Measurements from ENCODE around the gene CMSS1. TPM values are rescaled to one million over a fixed set of nuclear protein-coding genes. Genes with fewer than 3 reads are reported as not detected.

The CMSS1 gene
- total RNA-seq, 5 donors from 2014 or later (not counting 1 experiment from before 2014, with no cell fraction given): 16.2 to 22.0 (median 18.3) TPM

GRCh38 chr3:99843590-99844258 lies 26.1 kb downstream of the CMSS1 start:
- Histone ChIP-seq H3K27me3 (replicated peaks in 1 of 2; ENCODE audit: control insufficient read depth in 2 of 2, extremely low read depth in 1 of 2, insufficient read depth in 2 of 2, low read length in 1 of 2) (no peaks in the 10 kb centered on the region), H3K4me1 (ENCODE audit: control insufficient read depth in 1 of 2, extremely low read depth in 1 of 2, insufficient read depth in 2 of 2, low read length in 2 of 2) (no peaks in the 10 kb centered on the region), H3K4me3 (ENCODE audit: control insufficient read depth in 1 of 2, extremely low read depth in 1 of 2, low read length in 1 of 2) (no peak overlapping the region), H3K9me3 (no peaks in the 10 kb centered on the region), H3K27ac (ENCODE audit: low read length) (no peak overlapping the region), H3K36me3 (ENCODE audit: control insufficient read depth in 2 of 2, extremely low read depth in 1 of 2, insufficient read depth in 1 of 2, low read length in 1 of 2) (peaks cover 0 to 2% of the 10 kb centered on the region in 2 donors)
- Mint-ChIP-seq H3K36me3 (peaks cover 3% of the 10 kb centered on the region), H3K4me1 (peaks cover 4 to 6% (median 5%) of the 10 kb centered on the region in 3 donors), H3K27ac (no peak overlapping the region), H3K27me3 (no peaks in the 10 kb centered on the region), H3K4me3 (no peak overlapping the region), H3K9me3 (no peaks in the 10 kb centered on the region)
- ChIA-PET POLR2A (interaction anchor here (0.6 to 0.8 kb wide), 3 partner anchors 10 to 54 kb away, joined by 3 to 4 read pairs (median 3); no protein-coding TSS in a partner anchor), CTCF (interaction anchor here (0.6 to 1.4 kb wide), 8 partner anchors 12 to 410 kb away, joined by 3 to 4 read pairs (median 3); no protein-coding TSS in a partner anchor)
- DNase-seq (no peak), ATAC-seq (replicated peaks in 1 of 4) (no peak)
- WGBS (ENCODE audit: insufficient coverage): 89% methylated on average over 8 of the region's 10 CpGs

DNA sequence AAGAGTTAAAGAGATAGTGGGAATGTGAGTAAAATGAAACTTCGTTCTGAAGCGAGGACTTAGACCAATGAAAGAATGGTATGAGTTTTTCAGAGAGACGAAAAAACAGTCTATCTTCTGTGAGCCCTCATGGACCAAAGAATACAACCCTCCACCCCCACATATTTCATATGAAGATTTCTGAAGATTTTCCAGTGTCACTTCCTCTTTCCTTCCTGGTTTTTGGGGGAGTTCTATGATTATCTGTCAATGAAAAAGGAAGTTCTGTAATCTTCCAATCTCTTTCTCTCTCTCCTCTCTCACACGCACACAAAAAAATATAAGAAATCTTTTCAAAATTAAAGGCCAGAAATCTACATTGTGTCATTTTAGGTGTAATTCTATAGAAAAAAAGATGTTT lies 27.7 kb downstream of the CMSS1 start:
- H3K9me3 ChIP-seq: no peaks in the 10 kb centered on the region
- H3K27ac ChIP-seq (ENCODE audit: low read length): no peak overlapping the region
- no peaks in the 10 kb centered on the region for H3K4me1 ChIP-seq (ENCODE audit: control insufficient read depth in 1 of 2, extremely low read depth in 1 of 2, insufficient read depth in 2 of 2, low read length in 2 of 2)
- Mint-ChIP-seq H3K4me3 (no peak overlapping the region), H3K27me3 (no peaks in the 10 kb centered on the region), H3K27ac (no peak overlapping the region), H3K9me3 (no peaks in the 10 kb centered on the region), H3K36me3 (no peaks in the 10 kb centered on the region), H3K4me1 (peaks cover 4 to 6% (median 5%) of the 10 kb centered on the region in 3 donors)
- no peak overlapping the region for H3K4me3 ChIP-seq (ENCODE audit: control insufficient read depth in 1 of 2, extremely low read depth in 1 of 2, low read length in 1 of 2)
- no peaks in the 10 kb centered on the region for H3K27me3 ChIP-seq (replicated peaks in 1 of 2; ENCODE audit: control insufficient read depth in 2 of 2, extremely low read depth in 1 of 2, insufficient read depth in 2 of 2, low read length in 1 of 2)
- DNase-seq (no peak), ATAC-seq (replicated peaks in 1 of 4) (no peak)
- POLR2A ChIA-PET: no interaction called here
- no CpG with 5 or more reads among the region's 4 CpGs for whole genome bisulfite sequencing (ENCODE audit: insufficient coverage)
- CTCF ChIA-PET: interaction anchor here in 1 of 2 donors (0.6 kb wide), 1 partner anchor 8 kb away, joined by 3 read pairs; no protein-coding TSS in a partner anchor
- H3K36me3 ChIP-seq (ENCODE audit: control insufficient read depth in 2 of 2, extremely low read depth in 1 of 2, insufficient read depth in 1 of 2, low read length in 1 of 2): no peaks in the 10 kb centered on the region

- no peaks in the 10 kb centered on the region for H3K4me1 ChIP-seq (ENCODE audit: control insufficient read depth in 1 of 2, extremely low read depth in 1 of 2, insufficient read depth in 2 of 2, low read length in 2 of 2)
- H3K27ac ChIP-seq (ENCODE audit: low read length): no peak overlapping the region
- Mint-ChIP-seq H3K4me1 (peaks cover 4 to 6% (median 5%) of the 10 kb centered on the region in 3 donors), H3K4me3 (no peak overlapping the region), H3K27me3 (no peaks in the 10 kb centered on the region), H3K9me3 (no peaks in the 10 kb centered on the region), H3K36me3 (no peaks in the 10 kb centered on the region), H3K27ac (no peak overlapping the region)
- H3K9me3 ChIP-seq: no peaks in the 10 kb centered on the region
- POLR2A ChIA-PET: interaction anchor here in 1 of 2 donors (1.0 kb wide), 1 partner anchor 13 kb away, joined by 4 read pairs; no protein-coding TSS in a partner anchor
- no peak overlapping the region for H3K4me3 ChIP-seq (ENCODE audit: control insufficient read depth in 1 of 2, extremely low read depth in 1 of 2, low read length in 1 of 2)
- CTCF ChIA-PET: interaction anchor here (0.6 to 1.3 kb wide), 4 partner anchors 9 to 268 kb away, joined by 3 to 11 read pairs (median 4); no protein-coding TSS in a partner anchor
- no peak for ATAC-seq (replicated peaks in 1 of 4)
- H3K36me3 ChIP-seq (ENCODE audit: control insufficient read depth in 2 of 2, extremely low read depth in 1 of 2, insufficient read depth in 1 of 2, low read length in 1 of 2): no peaks in the 10 kb centered on the region
- DNase-seq: no peak
- H3K27me3 ChIP-seq (replicated peaks in 1 of 2; ENCODE audit: control insufficient read depth in 2 of 2, extremely low read depth in 1 of 2, insufficient read depth in 2 of 2, low read length in 1 of 2): no peaks in the 10 kb centered on the region
- no CpG with 5 or more reads among the region's 2 CpGs for WGBS (ENCODE audit: insufficient coverage)
These were observed 28.3 kb downstream of the CMSS1 start for GRCh38 chr3:99845999-99846398.

DNA sequence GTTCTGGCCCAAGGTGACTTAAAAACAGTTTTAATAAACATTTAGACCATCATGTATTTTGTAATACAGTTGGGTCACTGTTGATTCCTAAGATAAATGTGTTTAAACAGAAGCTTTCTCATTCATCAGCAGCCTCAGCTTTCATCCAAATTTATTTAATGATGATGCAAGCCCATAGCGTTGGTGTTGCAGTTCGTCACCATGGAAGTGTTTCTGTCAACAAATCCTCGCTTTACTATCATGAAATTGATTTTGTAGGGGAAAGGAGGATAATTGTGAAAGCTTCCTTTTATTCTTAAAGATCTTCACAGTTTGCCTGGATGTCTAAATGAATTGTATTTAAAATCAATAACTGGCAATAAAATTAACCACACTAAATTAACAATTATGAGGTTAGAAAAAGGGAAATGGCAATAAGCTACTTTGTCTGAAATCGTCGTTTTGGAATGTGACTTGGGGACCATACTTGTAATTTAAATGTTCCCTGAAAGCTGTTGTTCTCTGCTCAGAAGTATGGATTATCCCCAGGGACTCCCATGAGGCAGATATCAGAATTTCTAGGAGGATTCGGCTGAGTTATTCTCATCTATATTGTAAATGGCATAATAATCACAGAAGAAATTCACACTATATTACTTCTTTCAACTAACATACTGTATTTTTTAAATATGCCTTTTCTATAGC lies 29.0 kb downstream of the CMSS1 start:
- H3K36me3 ChIP-seq (ENCODE audit: control insufficient read depth in 2 of 2, extremely low read depth in 1 of 2, insufficient read depth in 1 of 2, low read length in 1 of 2): no peaks in the 10 kb centered on the region
- Mint-ChIP-seq H3K27me3 (no peaks in the 10 kb centered on the region), H3K27ac (no peak overlapping the region), H3K36me3 (no peaks in the 10 kb centered on the region), H3K4me1 (peaks cover 4 to 6% (median 5%) of the 10 kb centered on the region in 3 donors), H3K4me3 (no peak overlapping the region), H3K9me3 (no peaks in the 10 kb centered on the region)
- H3K4me3 ChIP-seq (ENCODE audit: control insufficient read depth in 1 of 2, extremely low read depth in 1 of 2, low read length in 1 of 2): no peak overlapping the region
- no peak for DNase-seq
- ChIA-PET POLR2A (interaction anchor here in 1 of 2 donors (0.6 to 1.0 kb wide), 3 partner anchors 14 to 757 kb away, joined by 3 to 5 read pairs (median 4); no protein-coding TSS in a partner anchor), CTCF (interaction anchor here (0.6 to 1.3 kb wide), 8 partner anchors 13 to 410 kb away, joined by 3 to 11 read pairs (median 4); no protein-coding TSS in a partner anchor)
- no peak overlapping the region for H3K27ac ChIP-seq (ENCODE audit: low read length)
- ATAC-seq (replicated peaks in 1 of 4): no peak
- H3K27me3 ChIP-seq (replicated peaks in 1 of 2; ENCODE audit: control insufficient read depth in 2 of 2, extremely low read depth in 1 of 2, insufficient read depth in 2 of 2, low read length in 1 of 2): no peaks in the 10 kb centered on the region
- no peaks in the 10 kb centered on the region for H3K9me3 ChIP-seq
- no CpG with 5 or more reads among the region's 6 CpGs for WGBS (ENCODE audit: insufficient coverage)
- no peaks in the 10 kb centered on the region for H3K4me1 ChIP-seq (ENCODE audit: control insufficient read depth in 1 of 2, extremely low read depth in 1 of 2, insufficient read depth in 2 of 2, low read length in 2 of 2)

GRCh38 chr3:99848433-99848832 lies 30.8 kb downstream of the CMSS1 start:
- H3K9me3 ChIP-seq: no peaks in the 10 kb centered on the region
- DNase-seq (no peak), ATAC-seq (replicated peaks in 1 of 4) (no peak)
- no peak overlapping the region for H3K27ac ChIP-seq (ENCODE audit: low read length)
- H3K27me3 Mint-ChIP-seq: no peaks in the 10 kb centered on the region
- no peak overlapping the region for H3K27ac Mint-ChIP-seq
- H3K4me3 Mint-ChIP-seq: no peak overlapping the region
- no peaks in the 10 kb centered on the region for H3K9me3 Mint-ChIP-seq
- peaks cover 4 to 6% (median 5%) of the 10 kb centered on the region in 3 donors for H3K4me1 Mint-ChIP-seq
- no peak overlapping the region for H3K4me3 ChIP-seq (ENCODE audit: control insufficient read depth in 1 of 2, extremely low read depth in 1 of 2, low read length in 1 of 2)
- POLR2A ChIA-PET: no interaction called here
- 95% methylated on average over 6 of the region's 6 CpGs for WGBS (ENCODE audit: insufficient coverage)
- H3K36me3 Mint-ChIP-seq: no peaks in the 10 kb centered on the region
- no peaks in the 10 kb centered on the region for H3K27me3 ChIP-seq (replicated peaks in 1 of 2; ENCODE audit: control insufficient read depth in 2 of 2, extremely low read depth in 1 of 2, insufficient read depth in 2 of 2, low read length in 1 of 2)
- no peaks in the 10 kb centered on the region for H3K36me3 ChIP-seq (ENCODE audit: control insufficient read depth in 2 of 2, extremely low read depth in 1 of 2, insufficient read depth in 1 of 2, low read length in 1 of 2)
- CTCF ChIA-PET: interaction anchor here in 1 of 2 donors (1.0 kb wide), 1 partner anchor 14 kb away, joined by 3 read pairs; no protein-coding TSS in a partner anchor
- no peaks in the 10 kb centered on the region for H3K4me1 ChIP-seq (ENCODE audit: control insufficient read depth in 1 of 2, extremely low read depth in 1 of 2, insufficient read depth in 2 of 2, low read length in 2 of 2)

GRCh38 chr3:99850608-99851007 lies 32.9 kb downstream of the CMSS1 start:
- no peaks in the 10 kb centered on the region for H3K4me1 ChIP-seq (ENCODE audit: control insufficient read depth in 1 of 2, extremely low read depth in 1 of 2, insufficient read depth in 2 of 2, low read length in 2 of 2)
- Mint-ChIP-seq H3K9me3 (no peaks in the 10 kb centered on the region), H3K27ac (no peak overlapping the region), H3K27me3 (no peaks in the 10 kb centered on the region), H3K36me3 (peaks cover 4% of the 10 kb centered on the region), H3K4me3 (no peak overlapping the region), H3K4me1 (peaks cover 0 to 5% (median 0%) of the 10 kb centered on the region in 3 donors)
- 81% methylated on average over 3 of the region's 6 CpGs for WGBS (ENCODE audit: insufficient coverage)
- no peak overlapping the region for H3K27ac ChIP-seq (ENCODE audit: low read length)
- POLR2A ChIA-PET: no interaction called here
- no peaks in the 10 kb centered on the region for H3K9me3 ChIP-seq
- H3K36me3 ChIP-seq (ENCODE audit: control insufficient read depth in 2 of 2, extremely low read depth in 1 of 2, insufficient read depth in 1 of 2, low read length in 1 of 2): no peaks in the 10 kb centered on the region
- CTCF ChIA-PET: interaction anchor here (0.5 to 1.1 kb wide), 3 partner anchors 17 to 1275 kb away, joined by 3 read pairs; no protein-coding TSS in a partner anchor
- no peak overlapping the region for H3K4me3 ChIP-seq (ENCODE audit: control insufficient read depth in 1 of 2, extremely low read depth in 1 of 2, low read length in 1 of 2)
- no peak for ATAC-seq (replicated peaks in 1 of 4)
- DNase-seq: no peak
- H3K27me3 ChIP-seq (replicated peaks in 1 of 2; ENCODE audit: control insufficient read depth in 2 of 2, extremely low read depth in 1 of 2, insufficient read depth in 2 of 2, low read length in 1 of 2): no peaks in the 10 kb centered on the region
